Activated T-cell treated with anti-CD3 and anti-CD28 coated beads, Interleukin-2, amount 50 U/mL, for 72 hours (primary cell): ENCODE data around the gene CEP19. TPM values are rescaled to one million over a fixed set of nuclear protein-coding genes. Genes with fewer than 3 reads are reported as not detected.

Experiments
- ATAC-seq, 2 donors: fragments of 150-1000 bp; cut with Tn5 transposase; replicated peaks in 1 of 2; 2 replicates each; pipeline ENCODE4 v1.10.0; 2021; ENCODE audit warnings: moderate library complexity in 2 of 2, mild to moderate bottlenecking in 1 of 2
- DNase-seq, 2 donors: peaks; one replicate each; pipeline ENCODE4 v3.0.0; 2021 to 2022; ENCODE audit warnings: mixed read lengths in 1 of 2
- H3K27ac Mint-ChIP-seq: one replicate; pipeline ENCODE4 v1.8.0; 2022; ENCODE audit warnings: mild to moderate bottlenecking, moderate library complexity, mixed read lengths
- H3K27me3 Mint-ChIP-seq: one replicate; pipeline ENCODE4 v1.8.0; 2022; ENCODE audit warnings: low read depth, mixed read lengths
- H3K36me3 Mint-ChIP-seq, 2 donors: one replicate each; pipeline ENCODE4 v1.8.0; 2022; ENCODE audit warnings: mixed read lengths in 2 of 2, mild to moderate bottlenecking in 1 of 2; ENCODE audit not compliant: insufficient read depth in 2 of 2
- H3K4me1 Mint-ChIP-seq: one replicate; pipeline ENCODE4 v1.8.0; 2022; ENCODE audit warnings: low read depth, mixed read lengths
- H3K4me3 Mint-ChIP-seq, 2 donors: one replicate each; pipeline ENCODE4 v1.8.0; 2022; ENCODE audit warnings: mild to moderate bottlenecking in 2 of 2, mixed read lengths in 2 of 2, moderate library complexity in 2 of 2
- H3K9me3 Mint-ChIP-seq, 2 donors: one replicate each; pipeline ENCODE4 v1.8.0; 2022; ENCODE audit warnings: mixed read lengths in 2 of 2
- total RNA-seq, 2 donors: library from RNA; stranded (reverse); gene quantifications; one replicate each; pipeline ENCODE4 v1.2.3, GENCODE V29; 2022

Gene CEP19
- total RNA-seq, 2 donors from 2014 or later, result 5.3 to 5.9 TPM

GRCh38 chr3:196670339-196670738 is 41.7 kb downstream of the CEP19 start:
- H3K4me1 Mint-ChIP-seq, result peaks cover 19% of the 10 kb centered on the region
- H3K27ac Mint-ChIP-seq, result peak overlapping the region; percentile 51
- ATAC-seq, result no peak
- H3K9me3 Mint-ChIP-seq, result no peaks in the 10 kb centered on the region
- peak overlapping the region; percentile 7 to 58 for H3K4me3 Mint-ChIP-seq
- no peak for DNase-seq
- no peaks in the 10 kb centered on the region for H3K36me3 Mint-ChIP-seq
- no peaks in the 10 kb centered on the region for H3K27me3 Mint-ChIP-seq

DNA sequence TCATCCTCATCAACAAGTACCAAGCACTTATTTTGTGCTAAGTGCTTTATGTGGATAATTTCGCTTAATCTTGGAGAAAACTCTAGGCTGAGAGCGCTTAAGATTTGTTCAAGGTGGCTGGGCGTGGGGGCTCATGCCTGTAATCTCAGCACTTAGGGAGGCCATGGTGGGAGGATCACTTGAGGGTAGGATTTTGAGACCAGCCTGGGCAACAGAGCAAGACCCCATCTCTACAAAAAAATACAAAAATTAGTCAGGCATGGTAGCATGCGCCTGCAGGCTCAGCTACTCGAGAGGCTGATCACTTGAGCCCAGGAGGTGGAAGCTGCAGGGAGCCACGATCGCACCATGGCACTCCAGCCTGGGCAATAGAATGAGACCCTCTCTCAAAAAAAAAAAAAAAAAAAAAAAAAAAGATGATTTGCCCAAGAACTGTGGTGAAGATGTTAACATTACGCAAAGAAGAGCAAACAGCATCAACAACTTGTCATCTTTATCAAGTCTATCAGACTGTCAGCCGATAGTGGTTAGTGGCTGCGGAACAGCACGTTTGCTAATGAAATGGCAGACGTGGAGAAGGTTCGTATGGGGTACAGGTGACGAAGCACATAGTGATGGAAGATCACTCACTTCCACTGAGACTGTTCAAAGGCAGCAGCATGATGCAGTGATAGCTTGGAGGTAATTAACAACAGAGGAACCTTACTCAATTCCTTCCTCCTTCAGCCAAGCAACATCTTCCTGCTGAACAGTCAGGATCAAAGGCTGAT is 44.8 kb downstream of the CEP19 start:
- no peak overlapping the region for H3K27ac Mint-ChIP-seq
- H3K4me1 Mint-ChIP-seq, result peaks cover 19% of the 10 kb centered on the region
- no peaks in the 10 kb centered on the region for H3K9me3 Mint-ChIP-seq
- H3K4me3 Mint-ChIP-seq, result no peak overlapping the region
- no peaks in the 10 kb centered on the region for H3K27me3 Mint-ChIP-seq
- no peaks in the 10 kb centered on the region for H3K36me3 Mint-ChIP-seq
- no peak for ATAC-seq
- DNase-seq, result no peak

DNA sequence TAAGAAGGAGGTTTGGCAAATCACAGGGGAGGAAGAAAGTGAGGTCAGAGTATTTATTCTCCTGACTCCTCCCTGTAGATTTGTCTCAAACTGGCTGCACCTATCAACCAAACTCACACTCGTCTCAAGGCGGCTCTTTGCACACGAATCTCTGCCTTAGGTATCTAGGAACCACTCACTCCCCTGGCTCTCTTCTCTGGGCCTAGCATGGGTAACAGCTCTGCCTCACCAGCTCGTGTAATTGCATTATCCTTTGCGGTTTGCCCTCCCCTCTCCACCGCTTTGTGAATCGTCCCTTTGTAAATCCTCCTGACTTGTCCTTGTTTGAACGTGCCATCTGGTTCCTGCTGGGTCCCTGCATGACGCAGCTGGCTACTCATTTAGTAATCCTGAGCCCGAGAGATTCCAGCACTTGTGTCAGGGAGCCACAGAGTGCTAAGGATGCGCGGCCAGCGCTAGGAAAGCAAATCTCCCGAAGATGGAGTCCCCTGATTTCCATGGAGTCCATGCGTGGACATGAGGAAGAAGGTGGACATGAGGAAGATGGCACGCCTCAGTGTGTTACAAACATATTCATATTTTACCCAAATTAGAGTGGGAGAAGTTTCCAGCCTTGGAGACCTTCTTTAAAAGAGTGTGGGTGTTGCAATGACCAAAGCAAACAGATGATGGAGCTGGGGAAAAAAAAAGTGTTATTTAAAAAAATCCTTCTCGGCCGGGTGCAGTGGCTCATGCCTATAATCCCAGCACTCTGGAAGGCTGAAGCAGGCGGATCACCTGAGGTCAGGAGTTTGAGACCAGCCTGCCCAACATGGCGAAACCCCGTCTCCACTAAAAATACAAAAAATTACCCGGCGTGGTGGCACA is 45.8 kb downstream of the CEP19 start:
- Mint-ChIP-seq H3K4me3 (no peak overlapping the region), H3K27ac (no peak overlapping the region), H3K9me3 (no peaks in the 10 kb centered on the region), H3K36me3 (peaks cover 0 to 1% of the 10 kb centered on the region in 2 donors), H3K4me1 (peaks cover 12% of the 10 kb centered on the region), H3K27me3 (no peaks in the 10 kb centered on the region)
- no peak for ATAC-seq
- no peak for DNase-seq

GRCh38 chr3:196662711-196663571 is 49.1 kb downstream of the CEP19 start:
- H3K27ac Mint-ChIP-seq, result no peak overlapping the region
- DNase-seq (no peak), ATAC-seq (no peak)
- no peaks in the 10 kb centered on the region for H3K27me3 Mint-ChIP-seq
- no peaks in the 10 kb centered on the region for H3K9me3 Mint-ChIP-seq
- no peaks in the 10 kb centered on the region for H3K4me1 Mint-ChIP-seq
- H3K36me3 Mint-ChIP-seq, result peaks cover 0 to 5% of the 10 kb centered on the region in 2 donors
- H3K4me3 Mint-ChIP-seq, result no peak overlapping the region

DNA sequence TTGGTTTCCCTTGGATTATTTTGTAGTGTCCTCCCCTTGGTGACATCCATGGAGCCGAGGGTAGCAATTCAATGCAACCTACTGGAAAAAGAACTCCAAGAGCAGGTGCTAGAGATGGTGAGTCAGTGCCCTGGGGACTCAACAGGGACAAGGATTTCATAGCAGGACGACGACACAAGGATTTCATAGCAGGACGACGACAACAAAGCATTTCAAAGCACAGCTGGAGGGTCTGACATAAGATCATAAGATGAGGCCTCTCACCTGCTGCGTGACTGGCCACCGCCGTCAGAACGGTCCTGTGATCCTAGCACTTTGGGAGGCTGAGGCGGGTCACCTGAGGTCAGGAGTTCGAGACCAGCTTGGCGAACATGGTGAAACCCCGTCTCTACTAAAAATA is 50.0 kb downstream of the CEP19 start:
- H3K4me1 Mint-ChIP-seq, result no peaks in the 10 kb centered on the region
- no peaks in the 10 kb centered on the region for H3K9me3 Mint-ChIP-seq
- ATAC-seq (no peak), DNase-seq (no peak)
- H3K27me3 Mint-ChIP-seq, result no peaks in the 10 kb centered on the region
- peaks cover 0 to 5% of the 10 kb centered on the region in 2 donors for H3K36me3 Mint-ChIP-seq
- H3K27ac Mint-ChIP-seq, result no peak overlapping the region
- H3K4me3 Mint-ChIP-seq, result no peak overlapping the region

GRCh38 chr3:196661400-196661799 is 50.6 kb downstream of the CEP19 start:
- ATAC-seq (no peak), DNase-seq (no peak)
- peaks cover 0 to 5% of the 10 kb centered on the region in 2 donors for H3K36me3 Mint-ChIP-seq
- H3K4me1 Mint-ChIP-seq, result no peaks in the 10 kb centered on the region
- H3K4me3 Mint-ChIP-seq, result no peak overlapping the region
- no peaks in the 10 kb centered on the region for H3K27me3 Mint-ChIP-seq
- H3K27ac Mint-ChIP-seq, result no peak overlapping the region
- H3K9me3 Mint-ChIP-seq, result no peaks in the 10 kb centered on the region

DNA sequence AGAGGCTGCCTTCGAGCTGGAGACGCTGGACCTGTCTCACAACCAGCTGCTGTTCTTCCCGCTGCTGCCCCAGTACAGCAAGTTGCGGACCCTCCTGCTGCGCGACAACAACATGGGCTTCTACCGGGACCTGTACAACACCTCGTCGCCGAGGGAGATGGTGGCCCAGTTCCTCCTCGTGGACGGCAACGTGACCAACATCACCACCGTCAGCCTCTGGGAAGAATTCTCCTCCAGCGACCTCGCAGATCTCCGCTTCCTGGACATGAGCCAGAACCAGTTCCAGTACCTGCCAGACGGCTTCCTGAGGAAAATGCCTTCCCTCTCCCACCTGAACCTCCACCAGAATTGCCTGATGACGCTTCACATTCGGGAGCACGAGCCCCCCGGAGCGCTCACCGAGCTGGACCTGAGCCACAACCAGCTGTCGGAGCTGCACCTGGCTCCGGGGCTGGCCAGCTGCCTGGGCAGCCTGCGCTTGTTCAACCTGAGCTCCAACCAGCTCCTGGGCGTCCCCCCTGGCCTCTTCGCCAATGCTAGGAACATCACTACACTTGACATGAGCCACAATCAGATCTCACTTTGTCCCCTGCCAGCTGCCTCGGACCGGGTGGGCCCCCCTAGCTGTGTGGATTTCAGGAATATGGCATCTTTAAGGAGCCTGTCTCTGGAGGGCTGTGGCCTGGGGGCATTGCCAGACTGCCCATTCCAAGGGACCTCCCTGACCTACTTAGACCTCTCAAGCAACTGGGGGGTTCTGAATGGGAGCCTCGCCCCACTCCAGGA is 51.5 kb downstream of the CEP19 start:
- peaks cover 0 to 5% of the 10 kb centered on the region in 2 donors for H3K36me3 Mint-ChIP-seq

GRCh38 chr3:196659901-196660351 is 52.1 kb downstream of the CEP19 start:
- no peak overlapping the region for H3K27ac Mint-ChIP-seq
- no peak for ATAC-seq

More for the DNA sequence above, 51.5 kb downstream of the CEP19 start:
- no peak overlapping the region for H3K4me3 Mint-ChIP-seq
- no peaks in the 10 kb centered on the region for H3K9me3 Mint-ChIP-seq
- no peaks in the 10 kb centered on the region for H3K4me1 Mint-ChIP-seq
- H3K27ac Mint-ChIP-seq, result no peak overlapping the region
- DNase-seq (no peak), ATAC-seq (no peak)
- H3K27me3 Mint-ChIP-seq, result no peaks in the 10 kb centered on the region

More at GRCh38 chr3:196659901-196660351, 52.1 kb downstream of the CEP19 start:
- H3K27me3 Mint-ChIP-seq, result no peaks in the 10 kb centered on the region
- H3K9me3 Mint-ChIP-seq, result no peaks in the 10 kb centered on the region
- no peak overlapping the region for H3K4me3 Mint-ChIP-seq
- DNase-seq, result no peak
- no peaks in the 10 kb centered on the region for H3K4me1 Mint-ChIP-seq
- H3K36me3 Mint-ChIP-seq, result peaks cover 0 to 7% of the 10 kb centered on the region in 2 donors

Other genes starting within 250 kb of the CEP19 start
- 10 to 100 TPM; 32.0 to 37.7 TPM for gene RNF168, start 208.5 kb downstream of the CEP19 start, total RNA-seq
- not detected for gene SMCO1, start 196.9 kb downstream of the CEP19 start, total RNA-seq
- 10 to 100 TPM; 20.3 to 27.6 TPM for gene WDR53, start 143.7 kb downstream of the CEP19 start, total RNA-seq
- 10 to 100 TPM; 14.0 to 16.9 TPM for gene FBXO45, start 143.6 kb downstream of the CEP19 start, total RNA-seq
- gene NRROS, start 72.6 kb downstream of the CEP19 start, total RNA-seq, result 10 to 100 TPM; 15.2 to 20.6 TPM
- 10 to 100 TPM; 72.7 to 81.6 TPM for gene PIGX, start 127 bp upstream of the CEP19 start, total RNA-seq
- 100 to 1,000 TPM in 1 of 2 donors, 10 to 100 TPM in 1; 99.9 to 109 TPM for gene PAK2, start 27.6 kb upstream of the CEP19 start, total RNA-seq
- gene SENP5, start 155.7 kb upstream of the CEP19 start, total RNA-seq, result 10 to 100 TPM; 33.7 to 38.6 TPM
- 10 to 100 TPM; 71.4 to 84.3 TPM for gene NCBP2, start 230.3 kb upstream of the CEP19 start, total RNA-seq